HG03442 (cell line): ENCODE results near the gene CIRBP.

Source experiments
- ATAC-seq: cut with Tn5 transposase; IDR thresholded peaks from one replicate; pipeline ENCODE4 v1.9.1; 2021; ENCODE audit warnings: mild to moderate bottlenecking, moderate library complexity; ENCODE audit not compliant: unreplicated experiment

Gene CIRBP

GRCh38 chr19:1266916-1267476, 2.1 kb upstream of the CIRBP start:
- peak; percentile 6 for ATAC-seq

GRCh38 chr19:1267477-1268225, 1.5 kb upstream of the CIRBP start:
- ATAC-seq, result no peak

GRCh38 chr19:1268226-1269064, 687 bp upstream of the CIRBP start:
- no peak for ATAC-seq

- ATAC-seq, result peak; percentile 20
Measured at GRCh38 chr19:1269478-1270212, 513 bp downstream of the CIRBP start.

- ATAC-seq, result no peak
Measured at GRCh38 chr19:1270213-1270853, 1.2 kb downstream of the CIRBP start.

GRCh38 chr19:1270854-1271527, 1.9 kb downstream of the CIRBP start:
- no peak for ATAC-seq

GRCh38 chr19:1271528-1272422, 2.6 kb downstream of the CIRBP start:
- ATAC-seq, result no peak

GRCh38 chr19:1272423-1273262, 3.5 kb downstream of the CIRBP start:
- ATAC-seq, result no peak

GRCh38 chr19:1273263-1274041, 4.3 kb downstream of the CIRBP start:
- ATAC-seq, result no peak

GRCh38 chr19:1274081-1274851, 5.1 kb downstream of the CIRBP start:
- no peak for ATAC-seq

- ATAC-seq, result no peak
Measured at GRCh38 chr19:1274852-1275259, 5.7 kb downstream of the CIRBP start.

- ATAC-seq, result peak; percentile 72
Measured at GRCh38 chr19:1275260-1275975, 6.3 kb downstream of the CIRBP start, which contains the start of gene FAM174C. FAM174C (plus strand) TSS chr19:1275530; CDS start chr19:1275550, 20 bp downstream.

- ATAC-seq, result no peak
Measured at GRCh38 chr19:1275976-1276627, 7.0 kb downstream of the CIRBP start.

- ATAC-seq, result no peak
Measured at GRCh38 chr19:1276628-1277022, 7.5 kb downstream of the CIRBP start.

GRCh38 chr19:1277061-1277460, 7.9 kb downstream of the CIRBP start:
- no peak for ATAC-seq
